Inferior parietal cortex (tissue), 1 donor: ENCODE results near the gene SNTA1.
A peak's percentile ranks its signal among the peaks of the same experiment; 100 is the strongest.
"Not testable (repeated sequence)": the region's sequence is repeated elsewhere in the genome, so short reads cannot be mapped to it uniquely, and the experiment has no call there.

Source experiments
- DNase-seq: peaks from one replicate; pipeline ENCODE4 v3.0.0-alpha.2; 2016; ENCODE audit errors: extremely low spot score

SNTA1 gene

GRCh38 chr20:33431797-33432381, 11.7 kb downstream of the SNTA1 start:
- no peak for DNase-seq

- DNase-seq = not testable (repeated sequence)
Observed at GRCh38 chr20:33423875-33424274, 19.7 kb downstream of the SNTA1 start.

- DNase-seq = peak; percentile 45
Observed at GRCh38 chr20:33423141-33423834, 20.3 kb downstream of the SNTA1 start.

GRCh38 chr20:33419140-33419974, 24.2 kb downstream of the SNTA1 start:
- peak; percentile 29 for DNase-seq

- DNase-seq = no peak
Observed at GRCh38 chr20:33418033-33418432, 25.5 kb downstream of the SNTA1 start.

GRCh38 chr20:33415948-33416347, 27.6 kb downstream of the SNTA1 start:
- peak; percentile 50 for DNase-seq

DNA sequence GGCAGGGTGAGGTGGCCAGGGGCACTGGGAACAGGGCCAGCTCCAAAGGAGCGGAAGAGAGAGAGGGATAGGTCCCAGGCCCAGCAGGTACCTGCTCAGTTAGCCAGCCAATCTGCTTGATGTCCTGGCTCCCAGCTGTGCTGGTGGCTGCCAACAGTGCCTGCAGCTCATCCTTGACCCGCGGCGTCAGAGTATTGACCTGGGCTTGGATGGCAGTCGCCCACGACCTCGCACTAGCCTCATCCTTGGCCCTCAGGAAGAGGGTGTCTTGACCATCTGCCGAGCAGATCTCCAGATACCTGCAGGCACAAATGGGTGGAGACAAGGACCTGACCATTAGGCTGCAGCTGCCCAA, 31.1 kb downstream of the SNTA1 start:
- no peak for DNase-seq

GRCh38 chr20:33411711-33412483, 31.7 kb downstream of the SNTA1 start:
- DNase-seq = no peak

DNA sequence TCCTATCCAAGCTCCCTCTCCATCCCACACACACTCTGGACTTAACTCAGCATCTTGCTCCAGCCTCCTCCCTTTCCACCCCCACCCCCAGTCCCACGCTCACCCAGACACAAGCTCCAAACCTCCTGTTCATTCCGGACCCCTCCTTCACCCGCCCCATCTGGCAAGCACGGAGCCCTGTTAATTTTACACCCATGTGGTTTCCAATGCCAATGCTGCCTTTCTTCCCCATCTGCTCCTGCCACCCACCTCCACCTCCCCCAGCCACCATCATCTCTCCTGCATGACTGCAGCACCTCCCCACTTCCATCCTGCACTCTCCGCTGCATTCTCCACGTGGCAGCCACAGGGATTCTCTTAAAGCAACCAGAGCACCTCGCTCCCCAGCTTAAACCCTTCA, 32.3 kb downstream of the SNTA1 start:
- DNase-seq = peak; percentile 38

- no peak for DNase-seq
Observed at GRCh38 chr20:33410081-33410742, 33.4 kb downstream of the SNTA1 start.

DNA sequence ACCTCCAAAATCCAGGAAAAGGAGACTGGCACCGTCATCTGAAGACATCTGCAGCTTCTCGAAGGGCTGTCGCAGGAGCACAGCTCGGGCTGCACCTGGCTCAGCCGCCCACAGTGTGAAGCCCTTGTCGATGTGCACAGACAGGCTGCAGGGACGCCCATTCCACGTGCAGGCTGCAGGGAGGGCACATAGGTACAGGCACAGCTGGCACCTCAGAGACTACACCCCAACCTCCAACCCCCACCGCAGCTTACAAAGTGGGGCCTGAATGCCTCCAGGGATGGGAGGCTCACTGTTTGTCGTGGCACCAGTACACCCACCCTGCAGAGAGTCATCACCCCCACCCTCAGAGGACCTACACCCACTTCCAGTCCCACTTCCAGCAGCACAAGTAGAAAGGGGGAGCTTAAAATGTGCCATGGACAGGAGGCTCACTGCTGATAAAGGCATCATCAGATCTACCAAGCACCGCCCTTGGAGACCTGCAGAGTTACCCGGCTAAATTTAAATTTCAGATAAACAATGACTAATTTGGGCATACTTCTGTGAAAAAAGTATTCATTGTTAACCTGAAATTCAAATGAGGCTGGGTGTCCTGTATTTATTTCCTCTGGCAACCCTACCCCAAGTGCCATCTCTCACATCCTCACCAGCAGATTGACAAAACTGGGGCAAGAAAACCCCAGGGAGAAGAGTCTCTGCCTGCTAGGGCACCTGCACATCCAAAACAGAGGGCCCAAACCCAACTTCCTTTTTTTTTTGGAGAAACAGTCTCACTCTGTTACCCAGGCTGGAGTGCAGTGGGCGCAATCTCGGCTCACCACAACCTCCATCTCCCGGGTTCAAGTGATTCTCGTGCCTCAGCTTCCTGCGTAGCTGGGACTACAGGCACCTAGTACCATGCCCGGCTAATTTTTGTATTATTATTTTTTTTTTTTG, 34.6 kb downstream of the SNTA1 start:
- peak; percentile 38 for DNase-seq

DNA sequence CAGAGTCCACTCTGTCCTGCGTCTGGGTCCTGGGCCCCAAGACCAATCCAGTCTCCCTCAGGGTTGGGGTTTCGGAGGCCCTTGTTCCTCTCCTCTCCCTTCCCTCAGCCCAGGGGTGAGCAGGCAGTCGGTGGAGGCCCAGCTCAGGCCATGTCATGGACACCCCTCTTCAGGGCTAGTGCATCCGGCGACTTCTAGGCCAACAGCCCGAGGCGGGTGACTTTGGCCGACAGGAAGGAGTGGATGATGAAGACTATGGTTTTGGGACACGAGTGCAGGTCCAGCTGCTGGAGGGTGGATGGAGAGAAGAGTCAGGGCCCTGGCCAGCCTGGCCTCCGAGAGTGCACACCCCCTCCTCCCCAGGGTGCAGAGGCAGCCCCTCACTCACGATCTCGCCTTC, 35.2 kb downstream of the SNTA1 start:
- no peak for DNase-seq

DNA sequence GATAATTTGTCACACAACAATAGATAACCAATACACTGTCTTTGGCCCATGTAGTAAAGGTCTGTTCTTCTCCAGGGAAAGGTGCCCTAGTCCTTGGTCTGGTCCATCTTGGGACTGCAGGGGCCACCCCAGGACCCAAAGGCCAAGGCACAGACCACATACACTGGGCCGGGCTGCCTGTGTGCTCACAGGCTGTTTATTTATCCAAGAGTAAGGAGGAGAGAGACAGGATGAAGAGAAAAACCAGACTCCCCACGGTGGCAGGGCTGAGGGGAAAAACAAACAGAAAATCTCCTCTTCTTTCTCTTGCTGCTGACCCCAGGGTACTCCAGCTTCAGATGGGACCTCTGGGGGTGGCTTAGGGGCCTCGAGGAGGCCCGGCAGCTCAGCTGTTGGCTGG, 35.8 kb downstream of the SNTA1 start:
- DNase-seq = no peak

DNA sequence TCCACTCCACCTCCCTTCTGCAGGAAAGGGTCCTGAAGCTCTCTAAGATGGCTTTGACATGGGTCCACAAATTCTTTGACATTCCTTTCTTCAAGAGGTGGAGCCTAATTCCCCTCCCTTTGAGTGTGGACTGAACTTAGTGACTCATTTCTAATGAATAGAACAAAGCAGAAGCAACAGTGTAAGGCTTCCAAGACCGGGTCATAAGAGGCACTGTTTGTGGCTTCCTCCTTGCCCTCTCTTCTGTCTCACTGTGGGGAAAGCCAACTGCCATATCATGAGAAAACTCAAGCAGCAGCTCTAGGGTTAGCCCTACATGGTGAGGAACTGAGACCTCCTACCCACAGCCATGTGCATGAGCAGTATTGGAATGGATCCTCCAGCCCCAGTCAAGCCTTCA, 36.3 kb downstream of the SNTA1 start:
- DNase-seq = no peak

DNA sequence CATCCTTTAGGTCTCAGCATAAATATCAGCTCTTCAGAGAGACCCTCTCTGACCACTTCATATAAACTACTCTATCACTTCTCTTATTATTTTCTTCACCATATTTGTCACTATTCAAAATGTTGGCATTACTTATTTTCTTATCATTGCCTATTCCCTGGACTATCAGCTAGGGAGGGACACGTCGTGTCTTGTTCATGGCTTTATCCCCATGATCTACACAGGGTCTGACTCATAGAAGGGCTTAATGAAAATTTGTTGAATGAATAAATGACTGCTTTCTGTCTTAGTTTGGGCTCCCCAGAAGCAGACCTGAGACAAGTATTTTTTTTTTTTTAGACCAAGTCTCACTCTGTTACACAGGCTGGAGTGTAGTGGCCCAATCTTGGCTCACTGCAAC, 39.3 kb downstream of the SNTA1 start:
- no peak for DNase-seq

- DNase-seq = no peak
Observed at GRCh38 chr20:33401921-33402369, 41.6 kb downstream of the SNTA1 start.

DNA sequence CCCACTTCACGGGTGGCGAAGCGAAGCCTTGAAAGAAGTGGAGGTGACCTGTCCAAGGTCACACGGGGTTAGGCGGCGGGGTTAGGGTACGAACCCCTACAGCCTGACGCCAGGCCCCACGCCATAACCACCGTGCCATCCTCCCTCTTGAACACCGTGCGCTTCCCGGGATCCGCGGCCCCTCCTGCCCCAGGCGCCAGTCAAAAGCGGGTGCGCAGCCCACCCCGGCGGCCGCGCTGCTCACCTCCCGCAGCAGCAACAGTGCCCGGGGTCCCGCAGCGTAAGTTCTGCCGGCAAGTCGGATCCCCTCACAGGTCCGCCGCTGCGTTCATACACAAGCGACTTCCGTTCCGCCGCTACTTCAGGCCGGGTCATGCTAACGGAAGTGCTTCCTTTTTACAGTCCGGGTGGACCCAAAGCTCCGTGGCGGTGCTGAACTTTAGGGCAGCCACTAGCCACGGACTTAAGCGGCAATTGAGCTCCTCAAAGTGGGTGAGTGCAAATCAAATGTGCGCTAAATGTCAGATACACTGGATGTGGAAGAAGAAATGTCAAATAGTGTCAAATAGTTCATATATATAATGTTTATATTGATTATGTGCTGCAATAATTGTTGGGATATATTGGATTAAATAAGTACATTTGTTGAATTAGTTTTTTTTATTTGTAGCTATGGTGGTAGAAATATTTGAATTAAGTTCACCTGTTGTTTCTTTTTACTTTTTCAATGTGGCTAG, 42.2 kb downstream of the SNTA1 start, which contains the start of gene CDK5RAP1:
TSS of gene CDK5RAP1 (minus strand) at position 336 of the 737 bp plus-strand sequence. CDS start 4,455 bp downstream, outside the sequence.
- DNase-seq = peak; percentile 93

GRCh38 chr20:33400812-33401183, 42.8 kb downstream of the SNTA1 start:
- DNase-seq = no peak

DNA sequence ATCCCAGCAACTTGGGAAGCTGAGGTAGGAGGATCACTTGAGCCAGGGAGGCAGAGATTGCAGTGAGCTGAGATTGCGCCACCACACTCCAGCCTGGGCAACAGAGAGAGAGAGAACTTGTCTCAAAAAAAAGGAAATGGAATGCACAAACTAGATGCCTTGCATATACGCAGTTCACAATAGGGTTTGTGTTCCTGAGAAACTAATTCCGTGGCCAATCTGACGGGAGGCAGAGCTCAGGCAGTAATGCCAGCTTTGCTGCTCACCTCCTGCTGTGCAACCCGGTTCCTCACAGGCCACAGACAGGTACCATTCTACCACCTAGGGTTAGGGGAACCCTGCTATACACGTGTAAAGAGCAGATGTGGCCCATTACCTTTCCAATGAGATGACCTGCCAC, 43.6 kb downstream of the SNTA1 start:
- no peak for DNase-seq

DNA sequence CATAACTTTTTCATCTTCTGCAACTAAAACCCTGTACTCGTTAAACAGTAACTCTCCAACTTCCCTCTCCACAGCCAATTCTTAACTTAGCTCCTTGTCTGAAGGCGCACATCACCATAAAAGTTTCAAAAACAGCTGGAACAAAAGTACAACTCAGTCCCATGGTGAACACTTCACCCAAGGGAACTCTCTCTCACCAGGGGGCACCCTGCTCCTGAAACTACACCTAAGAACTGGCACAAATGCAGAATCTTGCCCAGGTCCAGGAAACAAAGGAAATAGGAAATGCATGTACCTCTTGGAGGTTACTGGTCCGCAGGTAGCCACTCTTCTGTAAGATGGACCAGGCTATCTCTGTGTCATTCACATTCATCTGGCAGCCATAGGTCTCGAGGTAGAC, 48.8 kb downstream of the SNTA1 start:
- DNase-seq = no peak
